CD4-positive, alpha-beta T cell (primary cell): ENCODE data around the gene KLHL30. TPM values are rescaled to one million over a fixed set of nuclear protein-coding genes. Genes with fewer than 3 reads are reported as not detected.

Source experiments
- ATAC-seq: fragments of 200-7000 bp; cut with Tn5 transposase; one replicate; pipeline ENCODE4 v1.10.0; 2022; ENCODE audit warnings: mild to moderate bottlenecking; ENCODE audit not compliant: poor library complexity
- CTCF ChIA-PET: fragments of 350-600 bp; sonication (Branson Sonifier 250); formaldehyde crosslinking; loops from one replicate; lab custom pipeline; 2021; ENCODE audit warnings: antibody characterized with exemption, inconsistent platforms; lab: Charles Lee
- POLR2A ChIA-PET: fragments of 350-600 bp; sonication (Branson Sonifier 250); formaldehyde crosslinking; loops from one replicate; lab custom pipeline; 2021; ENCODE audit warnings: antibody characterized with exemption, inconsistent platforms; lab: Charles Lee
- DNase-seq, 14 experiments: peaks; one replicate each; pipeline ENCODE4 v3.0.0-alpha.2; 2013 to 2020; ENCODE audit warnings: mixed read lengths in 2 of 14
- H3K27ac ChIP-seq, 2 donors: one replicate each; pipeline versions ENCODE4 v1.5.1 to v1.7.0; 2013; ENCODE audit warnings: low read length in 2 of 2, low read depth in 1 of 2, mild to moderate bottlenecking in 1 of 2
- H3K27me3 ChIP-seq, 2 experiments: 1 replicate in 1 of 2; 2 replicates in 1 of 2; pipeline versions ENCODE4 v1.6.1 to v1.7.0; 2013; ENCODE audit warnings: low read length in 2 of 2, control low read depth in 1 of 2, mild to moderate bottlenecking in 1 of 2, moderate library complexity in 1 of 2; ENCODE audit not compliant: insufficient read depth in 2 of 2, control insufficient read depth in 1 of 2
- H3K36me3 ChIP-seq: one replicate; pipeline ENCODE4 v1.6.1; 2013; ENCODE audit warnings: low read length, control low read depth; ENCODE audit not compliant: insufficient read depth
- H3K4me1 ChIP-seq: one replicate; pipeline ENCODE4 v1.6.1; 2013; ENCODE audit warnings: low read length, control low read depth; ENCODE audit not compliant: insufficient read depth
- H3K4me3 ChIP-seq: one replicate; pipeline ENCODE4 v1.5.1; 2013; ENCODE audit warnings: mild to moderate bottlenecking, low read length, moderate library complexity
- H3K9me3 ChIP-seq, 2 experiments: 1 replicate in 1 of 2; 2 replicates in 1 of 2; pipeline versions ENCODE4 v1.6.1 to v1.7.0; 2013; ENCODE audit warnings: low read length in 2 of 2, mild to moderate bottlenecking in 2 of 2, control low read depth in 1 of 2, moderate library complexity in 1 of 2; ENCODE audit not compliant: control insufficient read depth in 1 of 2, insufficient read depth in 1 of 2
- H3K27ac Mint-ChIP-seq: one replicate; pipeline ENCODE4 v1.8.0; 2020; ENCODE audit warnings: mixed read lengths
- H3K27me3 Mint-ChIP-seq: one replicate; pipeline ENCODE4 v1.8.0; 2021; ENCODE audit warnings: mixed read lengths
- H3K36me3 Mint-ChIP-seq: one replicate; pipeline ENCODE4 v1.8.0; 2021; ENCODE audit warnings: low read depth, mixed read lengths
- H3K4me1 Mint-ChIP-seq: one replicate; pipeline ENCODE4 v1.8.0; 2021; ENCODE audit warnings: low read depth, mixed read lengths
- H3K4me3 Mint-ChIP-seq: one replicate; pipeline ENCODE4 v1.8.0; 2020; ENCODE audit warnings: mild to moderate bottlenecking, mixed read lengths
- H3K9me3 Mint-ChIP-seq: one replicate; pipeline ENCODE4 v1.8.0; 2020; ENCODE audit warnings: mixed read lengths
- intact Hi-C, 2 experiments: fragments of 100-400 bp; cut with DNase I in 1 of 2; cut with micrococcal nuclease in 1 of 2; formaldehyde crosslinking; loops; one replicate each; pipeline versions ENCODE4 v1.15.1 to v1.9.0; 2023 to 2025; cut with DNase I, micrococcal nuclease
- total RNA-seq, 174 experiments: library from RNA in 2 of 174; stranded (reverse) in 2 of 174; gene quantifications; one replicate each; pipeline ENCODE4 v1.2.3 and lab custom pipeline; 2021 to 2026
- TF ChIP-seq, protein P1 (sequence below): fragments of 200-600 bp; IDR thresholded peaks from one replicate; pipeline ENCODE4 v1.8.0; 2022; ENCODE audit warnings: antibody characterized with exemption, mild to moderate bottlenecking

KLHL30 gene
- total RNA-seq, 2 experiments from 2014 or later, result not detected

DNA sequence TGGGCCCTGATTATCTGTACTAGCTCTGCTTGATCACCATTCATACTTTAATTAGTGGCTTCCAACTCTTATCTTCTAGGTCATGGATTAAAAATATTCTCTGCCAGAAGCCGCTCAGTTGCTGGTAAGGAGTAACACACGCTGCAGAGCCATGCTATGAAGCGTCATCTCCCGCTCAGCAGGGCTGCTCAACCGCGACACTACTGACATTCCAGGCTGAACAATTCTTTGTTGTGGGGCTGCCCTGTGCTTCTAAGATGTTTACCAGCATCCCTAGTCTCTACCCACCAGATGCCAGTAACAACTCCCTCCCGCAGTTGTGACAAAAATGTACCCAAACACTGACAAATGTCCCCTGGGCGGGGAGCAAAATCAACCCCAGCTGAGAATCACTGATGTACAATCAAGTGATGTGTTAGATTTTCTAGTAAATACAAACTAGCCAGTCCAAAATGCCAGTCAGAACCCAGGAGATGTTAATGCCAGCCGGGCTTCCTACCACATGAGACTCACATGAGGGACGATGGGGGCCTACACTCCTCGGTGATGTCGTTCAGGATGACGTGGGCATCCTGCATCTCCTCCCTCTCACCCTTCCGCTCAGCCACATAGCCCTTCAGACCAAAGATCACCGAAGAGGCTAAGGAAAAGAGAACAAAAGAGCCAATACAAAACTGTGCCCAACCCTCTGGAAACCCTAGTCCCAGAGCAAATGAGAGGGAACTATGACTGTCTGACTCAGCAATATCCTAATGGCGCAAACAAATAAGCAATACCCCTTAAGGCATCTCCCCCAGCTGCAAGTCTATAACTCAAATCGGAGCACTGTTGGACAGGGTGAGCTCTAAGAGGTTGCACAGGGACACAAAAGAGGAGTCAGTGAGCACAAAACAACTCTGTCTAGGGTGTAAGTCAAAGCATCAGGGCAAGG is 49.4 kb downstream of the KLHL30 start:
- Mint-ChIP-seq H3K9me3 (no peaks in the 10 kb centered on the region), H3K36me3 (peaks cover 99% of the 10 kb centered on the region), H3K4me1 (no peaks in the 10 kb centered on the region), H3K4me3 (no peak overlapping the region), H3K27me3 (no peaks in the 10 kb centered on the region), H3K27ac (no peak overlapping the region)
- no peak overlapping the region for H3K4me3 ChIP-seq
- DNase-seq (no peak), ATAC-seq (no peak)
- intact Hi-C loops, result no loop called here
- H3K9me3 ChIP-seq, result no peaks in the 10 kb centered on the region
- H3K27ac ChIP-seq, result no peak overlapping the region
- ChIA-PET POLR2A (interaction anchor here (1.6 kb wide), 1 partner anchor 16 kb away, joined by 3 read pairs; the partner anchor contains the start of gene ILKAP), CTCF (no interaction called here)
- H3K27me3 ChIP-seq, result no peaks in the 10 kb centered on the region
- no peaks in the 10 kb centered on the region for H3K4me1 ChIP-seq
- peaks cover 85% of the 10 kb centered on the region for H3K36me3 ChIP-seq
- TF ChIP-seq, protein P1, sequence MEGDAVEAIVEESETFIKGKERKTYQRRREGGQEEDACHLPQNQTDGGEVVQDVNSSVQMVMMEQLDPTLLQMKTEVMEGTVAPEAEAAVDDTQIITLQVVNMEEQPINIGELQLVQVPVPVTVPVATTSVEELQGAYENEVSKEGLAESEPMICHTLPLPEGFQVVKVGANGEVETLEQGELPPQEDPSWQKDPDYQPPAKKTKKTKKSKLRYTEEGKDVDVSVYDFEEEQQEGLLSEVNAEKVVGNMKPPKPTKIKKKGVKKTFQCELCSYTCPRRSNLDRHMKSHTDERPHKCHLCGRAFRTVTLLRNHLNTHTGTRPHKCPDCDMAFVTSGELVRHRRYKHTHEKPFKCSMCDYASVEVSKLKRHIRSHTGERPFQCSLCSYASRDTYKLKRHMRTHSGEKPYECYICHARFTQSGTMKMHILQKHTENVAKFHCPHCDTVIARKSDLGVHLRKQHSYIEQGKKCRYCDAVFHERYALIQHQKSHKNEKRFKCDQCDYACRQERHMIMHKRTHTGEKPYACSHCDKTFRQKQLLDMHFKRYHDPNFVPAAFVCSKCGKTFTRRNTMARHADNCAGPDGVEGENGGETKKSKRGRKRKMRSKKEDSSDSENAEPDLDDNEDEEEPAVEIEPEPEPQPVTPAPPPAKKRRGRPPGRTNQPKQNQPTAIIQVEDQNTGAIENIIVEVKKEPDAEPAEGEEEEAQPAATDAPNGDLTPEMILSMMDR, result no peak

DNA sequence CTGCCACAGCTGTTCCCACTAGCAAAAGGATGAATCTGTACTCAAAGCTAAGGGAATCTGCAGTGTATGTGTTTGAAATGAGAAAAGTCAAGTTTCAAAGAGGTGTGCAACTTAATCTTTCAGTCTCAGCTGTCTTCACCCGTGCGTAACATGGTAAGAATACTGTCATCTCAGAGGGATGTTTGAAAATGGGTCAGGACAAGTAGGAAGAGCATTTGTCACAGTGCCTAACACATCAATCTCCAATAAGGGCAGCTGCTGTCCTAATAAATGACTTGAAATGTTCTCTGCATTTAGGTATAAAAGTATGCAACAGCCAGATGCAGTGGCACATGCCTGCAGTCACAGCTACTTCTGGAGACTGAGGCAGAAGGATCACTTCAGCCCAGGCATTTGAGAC is 52.0 kb downstream of the KLHL30 start:
- TF ChIP-seq, protein P1, result no peak
- H3K27ac Mint-ChIP-seq, result no peak overlapping the region
- ATAC-seq, result no peak
- POLR2A ChIA-PET, result no interaction called here
- no peaks in the 10 kb centered on the region for H3K27me3 Mint-ChIP-seq
- no peak for DNase-seq
- intact Hi-C loops, result no loop called here
- CTCF ChIA-PET, result interaction anchor here (1.1 kb wide), 1 partner anchor 11 kb away, joined by 3 read pairs; no protein-coding TSS in a partner anchor
- peaks cover 83% of the 10 kb centered on the region for H3K36me3 ChIP-seq
- no peak overlapping the region for H3K4me3 ChIP-seq
- H3K9me3 Mint-ChIP-seq, result no peaks in the 10 kb centered on the region
- H3K36me3 Mint-ChIP-seq, result peaks cover 97% of the 10 kb centered on the region
- no peaks in the 10 kb centered on the region for H3K4me1 Mint-ChIP-seq
- no peaks in the 10 kb centered on the region for H3K27me3 ChIP-seq
- no peaks in the 10 kb centered on the region for H3K9me3 ChIP-seq
- H3K27ac ChIP-seq, result no peak overlapping the region
- H3K4me3 Mint-ChIP-seq, result no peak overlapping the region
- no peaks in the 10 kb centered on the region for H3K4me1 ChIP-seq

Other genes with a start within 250 kb of the KLHL30 start
- gene UBE2F, start 171.7 kb upstream of the KLHL30 start, total RNA-seq, result 10 to 100 TPM; 23.2 to 27.4 TPM
- 1 to 10 TPM; 8.9 to 9.6 TPM for gene SCLY, start 77.7 kb upstream of the KLHL30 start, total RNA-seq
- not detected for gene ESPNL, start 38.3 kb upstream of the KLHL30 start, total RNA-seq
- not detected for gene ERFE, start 20.3 kb downstream of the KLHL30 start, total RNA-seq
- gene ILKAP, start 65.0 kb downstream of the KLHL30 start, total RNA-seq, result 100 to 1,000 TPM; 133 to 143 TPM
- 1 to 10 TPM; 1.5 to 1.9 TPM for gene HES6, start 101.4 kb downstream of the KLHL30 start, total RNA-seq
- gene PER2, start 149.9 kb downstream of the KLHL30 start, total RNA-seq, result 10 to 100 TPM; 33.8 to 38.2 TPM
- gene TRAF3IP1, start 181.8 kb downstream of the KLHL30 start, total RNA-seq, result 1 to 10 TPM; 5.1 to 6.9 TPM